Measurements from ENCODE around the gene RYR3.

DNA sequence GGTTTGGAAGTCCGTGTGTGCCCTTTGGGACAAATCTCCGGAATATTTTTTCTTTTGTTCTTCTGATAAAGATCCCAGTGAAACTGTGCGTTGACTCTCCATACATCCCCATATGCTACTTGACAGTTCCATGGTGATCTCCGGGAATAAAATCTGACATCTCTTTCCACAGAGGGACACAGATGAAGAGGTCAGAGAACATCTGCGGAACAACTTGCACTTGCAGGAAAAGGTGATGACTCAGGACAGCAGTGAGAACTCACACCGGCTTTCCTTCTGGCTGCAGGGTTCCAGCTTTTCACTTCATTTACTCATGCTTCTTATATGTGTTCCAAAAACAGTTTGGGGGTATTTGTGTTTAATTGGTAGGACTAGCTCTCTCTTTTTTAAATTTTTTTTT is 500.0 kb downstream of the RYR3 start:
- TF ChIP-seq POLR2A (IDR thresholded peaks at IDR 0.05; ENCODE audit: low read depth) (no peak), EP300 (IDR thresholded peaks at IDR 0.05) (no peak), POLR2AphosphoS5 (IDR thresholded peaks at IDR 0.05) (no peak)
- TF ChIP-seq, protein P1, sequence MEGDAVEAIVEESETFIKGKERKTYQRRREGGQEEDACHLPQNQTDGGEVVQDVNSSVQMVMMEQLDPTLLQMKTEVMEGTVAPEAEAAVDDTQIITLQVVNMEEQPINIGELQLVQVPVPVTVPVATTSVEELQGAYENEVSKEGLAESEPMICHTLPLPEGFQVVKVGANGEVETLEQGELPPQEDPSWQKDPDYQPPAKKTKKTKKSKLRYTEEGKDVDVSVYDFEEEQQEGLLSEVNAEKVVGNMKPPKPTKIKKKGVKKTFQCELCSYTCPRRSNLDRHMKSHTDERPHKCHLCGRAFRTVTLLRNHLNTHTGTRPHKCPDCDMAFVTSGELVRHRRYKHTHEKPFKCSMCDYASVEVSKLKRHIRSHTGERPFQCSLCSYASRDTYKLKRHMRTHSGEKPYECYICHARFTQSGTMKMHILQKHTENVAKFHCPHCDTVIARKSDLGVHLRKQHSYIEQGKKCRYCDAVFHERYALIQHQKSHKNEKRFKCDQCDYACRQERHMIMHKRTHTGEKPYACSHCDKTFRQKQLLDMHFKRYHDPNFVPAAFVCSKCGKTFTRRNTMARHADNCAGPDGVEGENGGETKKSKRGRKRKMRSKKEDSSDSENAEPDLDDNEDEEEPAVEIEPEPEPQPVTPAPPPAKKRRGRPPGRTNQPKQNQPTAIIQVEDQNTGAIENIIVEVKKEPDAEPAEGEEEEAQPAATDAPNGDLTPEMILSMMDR (IDR thresholded peaks at IDR 0.05), result no peak

All from esophagus muscularis mucosa (tissue), 4 donors.